GM21390 (cell line): ENCODE data around the gene PKIG.

Experiments
- ATAC-seq: cut with Tn5 transposase; IDR thresholded peaks from one replicate; pipeline ENCODE4 v1.9.1; 2021; ENCODE audit not compliant: unreplicated experiment

PKIG gene

DNA sequence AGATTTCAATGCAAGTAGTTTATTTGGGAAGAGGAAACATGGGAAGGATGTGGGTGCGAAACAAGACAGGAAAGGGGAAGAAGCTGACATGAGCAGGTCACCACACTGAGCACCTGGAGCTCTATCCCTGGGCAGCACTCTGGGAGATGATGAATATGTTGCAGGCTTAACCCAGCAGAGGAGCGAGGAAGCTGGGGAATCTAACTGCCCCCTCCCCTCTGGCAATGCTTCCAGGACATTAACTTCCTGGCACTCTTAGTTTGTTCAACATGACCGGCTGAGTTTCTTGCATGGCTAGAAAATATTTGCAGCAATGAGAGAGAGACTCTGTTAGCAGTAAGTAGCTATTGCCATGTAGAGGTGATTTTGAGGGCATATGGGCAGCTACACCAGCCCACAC, 74.1 kb downstream of the PKIG start:
- ATAC-seq, result no peak

DNA sequence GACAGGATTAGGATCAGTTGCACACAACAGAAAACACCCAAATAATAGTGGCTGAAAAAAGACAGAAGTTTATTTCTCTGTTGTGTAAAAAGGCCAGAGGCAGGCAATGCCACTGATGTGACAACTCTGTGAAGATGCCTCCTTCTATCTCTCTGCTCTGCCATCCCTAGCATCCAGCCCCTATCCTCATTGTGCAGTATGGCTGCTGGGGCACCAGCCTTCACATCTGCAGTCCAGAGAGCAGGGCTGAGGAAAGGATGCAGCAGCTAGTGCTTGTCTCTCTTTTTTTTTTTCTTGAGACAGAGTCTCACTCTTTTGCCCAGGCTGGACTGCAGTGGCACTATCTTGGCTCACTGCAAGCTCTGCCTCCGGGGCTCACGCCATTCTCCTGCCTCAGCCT, 75.5 kb downstream of the PKIG start:
- no peak for ATAC-seq

GRCh38 chr20:44658810-44659209, 76.4 kb downstream of the PKIG start:
- ATAC-seq, result no peak

DNA sequence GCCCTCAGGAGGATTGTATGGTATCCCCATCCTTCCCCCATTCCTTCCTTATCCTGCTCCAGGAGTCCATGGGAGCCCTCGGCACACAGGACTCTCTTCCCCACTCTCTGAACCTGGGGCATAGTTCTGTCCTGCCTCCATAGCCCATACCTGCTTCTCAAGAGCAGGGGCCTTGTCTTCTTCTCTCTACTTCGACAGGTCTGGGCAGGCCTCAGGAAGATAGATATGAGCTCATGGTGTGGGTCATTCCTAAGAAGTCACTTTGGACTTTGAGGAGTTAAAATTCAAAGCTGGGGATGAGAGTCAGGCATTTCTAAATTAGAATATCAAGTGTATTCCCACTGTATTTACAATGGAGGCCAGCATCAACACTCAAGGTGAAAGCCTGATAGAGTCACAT, 77.6 kb downstream of the PKIG start:
- no peak for ATAC-seq

- ATAC-seq, result no peak
These were observed 78.2 kb downstream of the PKIG start for GRCh38 chr20:44660581-44660980.

DNA sequence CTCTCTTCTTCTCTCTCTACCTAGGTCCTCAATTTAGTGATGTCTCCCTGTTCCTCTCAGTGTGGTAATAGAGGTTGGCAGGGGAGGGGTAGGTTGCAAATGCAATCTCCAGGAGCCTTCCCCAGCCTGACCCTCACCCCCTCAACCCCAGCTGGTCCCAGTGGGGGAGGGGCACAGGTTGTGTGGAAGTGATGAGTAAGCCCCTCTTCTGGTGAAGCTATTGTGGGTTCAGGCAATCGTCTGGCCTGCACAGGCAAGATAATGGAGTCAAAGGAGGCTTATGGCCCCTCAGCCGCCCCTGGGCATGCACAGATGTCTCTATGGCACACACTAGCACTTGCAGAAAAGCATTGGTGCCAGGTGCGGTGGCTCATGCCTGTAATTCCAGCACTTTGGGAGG, 79.9 kb downstream of the PKIG start:
- no peak for ATAC-seq

DNA sequence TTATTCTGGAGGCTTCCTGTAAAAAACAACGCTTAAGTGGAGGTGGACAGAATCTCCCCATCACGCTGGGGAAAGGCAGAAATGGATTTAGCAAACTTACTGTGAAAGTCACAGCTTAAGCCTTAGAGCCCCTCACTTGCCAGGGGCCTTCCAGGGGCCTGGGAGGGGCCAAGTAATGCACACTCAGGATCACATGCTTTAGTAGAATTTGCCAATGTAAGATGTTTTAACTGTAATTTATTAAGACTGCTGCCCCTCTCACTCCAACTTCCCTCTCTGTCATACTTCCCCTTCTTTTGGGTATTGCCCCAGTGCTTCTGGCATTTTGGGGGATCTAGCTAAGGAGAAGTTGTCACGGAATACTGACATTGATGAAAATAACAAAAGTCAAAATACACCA, 81.8 kb downstream of the PKIG start:
- no peak for ATAC-seq

- ATAC-seq, result no peak
These were observed 83.7 kb downstream of the PKIG start for GRCh38 chr20:44666066-44666465.
